Neural progenitor cell (in vitro differentiated cells): ENCODE data around the gene CD81. TPM values are rescaled to one million over a fixed set of nuclear protein-coding genes. Genes with fewer than 3 reads are reported as not detected.
"Not testable (repeated sequence)": the region's sequence is repeated elsewhere in the genome, so short reads cannot be mapped to it uniquely, and the experiment has no call there.

Experiments
- DNase-seq: peaks from one replicate; pipeline ENCODE4 v3.0.0-alpha.2; 2016; ENCODE audit warnings: low spot score
- H2AFZ ChIP-seq: fragments of 200-600 bp; sonication (generic); replicated peaks from 2 replicates; pipeline ENCODE4 v1.6.1; 2016; ENCODE audit warnings: antibody characterized with exemption
- H3F3A ChIP-seq: fragments of 200-600 bp; sonication (generic); 2 replicates; pipeline ENCODE4 v1.6.1; 2016; ENCODE audit warnings: antibody characterized with exemption, low read depth
- H3K27ac ChIP-seq: fragments of 200-600 bp; sonication (generic); 2 replicates; pipeline ENCODE4 v1.5.1; 2016; ENCODE audit warnings: mild to moderate bottlenecking
- H3K27me3 ChIP-seq: fragments of 200-600 bp; sonication (generic); 2 replicates; pipeline ENCODE4 v1.6.1; 2016; ENCODE audit warnings: mild to moderate bottlenecking, moderate library complexity
- H3K36me3 ChIP-seq: fragments of 200-600 bp; sonication (generic); 2 replicates; pipeline ENCODE4 v1.5.1; 2016
- H3K4me1 ChIP-seq: fragments of 200-600 bp; sonication (generic); 2 replicates; pipeline ENCODE4 v1.6.1; 2016; ENCODE audit warnings: mixed run types
- H3K4me2 ChIP-seq: fragments of 200-600 bp; sonication (generic); 2 replicates; pipeline ENCODE4 v1.6.1; 2016
- H3K4me3 ChIP-seq: fragments of 200-600 bp; sonication (generic); 2 replicates; pipeline ENCODE4 v1.5.1; 2016
- H3K79me2 ChIP-seq: fragments of 200-600 bp; sonication (generic); 2 replicates; pipeline ENCODE4 v1.6.1; 2016; ENCODE audit warnings: low read depth
- H3K9ac ChIP-seq: fragments of 200-600 bp; sonication (generic); 2 replicates; pipeline ENCODE4 v1.6.1; 2016
- H3K9me3 ChIP-seq: fragments of 200-600 bp; sonication (generic); 2 replicates; pipeline ENCODE4 v1.5.1; 2016; ENCODE audit warnings: low read depth
- H4K20me1 ChIP-seq: fragments of 200-600 bp; sonication (generic); 2 replicates; pipeline ENCODE4 v1.6.1; 2016; ENCODE audit warnings: low read depth
- H3K27ac Mint-ChIP-seq: 3 replicates; pipeline ENCODE4 v1.8.0; 2021; ENCODE audit warnings: mixed read lengths
- H3K27me3 Mint-ChIP-seq: 2 replicates; pipeline ENCODE4 v1.8.0; 2022; ENCODE audit warnings: low read depth, mild to moderate bottlenecking, inconsistent platforms, moderate library complexity, mixed read lengths; ENCODE audit not compliant: insufficient read depth
- H3K36me3 Mint-ChIP-seq: 3 replicates; pipeline ENCODE4 v1.8.0; 2021; ENCODE audit warnings: mixed read lengths
- H3K4me1 Mint-ChIP-seq: 3 replicates; pipeline ENCODE4 v1.8.0; 2021; ENCODE audit warnings: mixed read lengths
- H3K4me3 Mint-ChIP-seq: 3 replicates; pipeline ENCODE4 v1.8.0; 2021; ENCODE audit warnings: mild to moderate bottlenecking, moderate library complexity, mixed read lengths
- H3K9me3 Mint-ChIP-seq: 3 replicates; pipeline ENCODE4 v1.8.0; 2020; ENCODE audit warnings: mixed read lengths
- CTCF ChIP-seq: fragments of 200-600 bp; sonication (generic); IDR thresholded peaks from 2 replicates; pipeline ENCODE4 v1.5.1; 2017; ENCODE audit warnings: antibody characterized with exemption, mild to moderate bottlenecking
- EZH2 ChIP-seq: fragments of 200-600 bp; sonication (generic); IDR thresholded peaks from 2 replicates; pipeline ENCODE4 v1.6.1; 2017; ENCODE audit warnings: antibody characterized with exemption, mild to moderate bottlenecking, moderate library complexity
- EZH2phosphoT487 ChIP-seq: fragments of 200-600 bp; sonication (generic); IDR thresholded peaks from 2 replicates; pipeline ENCODE4 v1.6.1; 2017; ENCODE audit warnings: antibody characterized with exemption
- total RNA-seq: library from RNA; depleted of rRNA; stranded (reverse); fragments of >200 nt; gene quantifications from 2 replicates; pipeline ENCODE4 v1.2.3, GENCODE V29; 2015; ENCODE audit warnings: low replicate concordance

The CD81 gene
- total RNA-seq, 1 donor from 2014 or later, result 87.6 TPM

GRCh38 chr11:2338760-2339159 lies 38.4 kb upstream of the CD81 start:
- H3K27ac Mint-ChIP-seq, H3K9me3 Mint-ChIP-seq, H3K36me3 Mint-ChIP-seq, H3K9me3 ChIP-seq, H3K36me3 ChIP-seq, H3F3A ChIP-seq, H3K4me3 ChIP-seq, H3K27ac ChIP-seq, H3K27me3 ChIP-seq, H3K27me3 Mint-ChIP-seq, H3K4me1 Mint-ChIP-seq, DNase-seq, H3K4me1 ChIP-seq, H2AFZ ChIP-seq, H3K4me3 Mint-ChIP-seq, H3K4me2 ChIP-seq, H3K79me2 ChIP-seq, H4K20me1 ChIP-seq, H3K9ac ChIP-seq: not testable (repeated sequence)

GRCh38 chr11:2342557-2342956 lies 34.6 kb upstream of the CD81 start:
- no peak overlapping the region for H3K27ac Mint-ChIP-seq
- no peak overlapping the region for H2AFZ ChIP-seq
- no peaks in the 10 kb centered on the region for H3K36me3 Mint-ChIP-seq

GRCh38 chr11:2342981-2343380 lies 34.1 kb upstream of the CD81 start:
- Histone ChIP-seq H3K4me1 (peaks cover 7% of the 10 kb centered on the region), H3K27ac (no peak overlapping the region), H3F3A (no peaks in the 10 kb centered on the region), H3K27me3 (no peaks in the 10 kb centered on the region), H3K9me3 (no peaks in the 10 kb centered on the region), H3K36me3 (no peaks in the 10 kb centered on the region), H3K4me3 (no peak overlapping the region), H4K20me1 (no peaks in the 10 kb centered on the region), H3K79me2 (no peaks in the 10 kb centered on the region), H3K9ac (no peak overlapping the region), H3K4me2 (no peak overlapping the region), H2AFZ (no peak overlapping the region)
- Mint-ChIP-seq H3K27me3 (peaks cover 8% of the 10 kb centered on the region), H3K36me3 (no peaks in the 10 kb centered on the region), H3K4me1 (no peaks in the 10 kb centered on the region), H3K4me3 (peak overlapping the region; percentile 64), H3K9me3 (peaks cover 5% of the 10 kb centered on the region), H3K27ac (no peak overlapping the region)
- TF ChIP-seq EZH2 (no peak), EZH2phosphoT487 (no peak), CTCF (no peak)
- DNase-seq, result no peak

More at GRCh38 chr11:2342557-2342956, 34.6 kb upstream of the CD81 start:
- no peaks in the 10 kb centered on the region for H4K20me1 ChIP-seq
- no peaks in the 10 kb centered on the region for H3K79me2 ChIP-seq
- H3F3A ChIP-seq, result no peaks in the 10 kb centered on the region
- no peak overlapping the region for H3K9ac ChIP-seq
- TF ChIP-seq EZH2phosphoT487 (no peak), CTCF (no peak), EZH2 (no peak)
- H3K4me2 ChIP-seq, result no peak overlapping the region
- H3K4me1 Mint-ChIP-seq, result no peaks in the 10 kb centered on the region
- H3K4me1 ChIP-seq, result peaks cover 7% of the 10 kb centered on the region
- peaks cover 4% of the 10 kb centered on the region for H3K9me3 Mint-ChIP-seq
- H3K27me3 ChIP-seq, result no peaks in the 10 kb centered on the region
- no peaks in the 10 kb centered on the region for H3K36me3 ChIP-seq
- H3K27ac ChIP-seq, result no peak overlapping the region
- H3K9me3 ChIP-seq, result no peaks in the 10 kb centered on the region
- no peak overlapping the region for H3K4me3 ChIP-seq
- H3K27me3 Mint-ChIP-seq, result peaks cover 8% of the 10 kb centered on the region
- no peak overlapping the region for H3K4me3 Mint-ChIP-seq
- DNase-seq, result no peak

- Histone ChIP-seq H3K79me2 (no peaks in the 10 kb centered on the region), H3K27ac (no peak overlapping the region), H3K27me3 (no peaks in the 10 kb centered on the region), H3K9ac (no peak overlapping the region), H4K20me1 (no peaks in the 10 kb centered on the region), H3F3A (no peaks in the 10 kb centered on the region), H3K36me3 (no peaks in the 10 kb centered on the region), H3K4me3 (no peak overlapping the region), H3K9me3 (no peaks in the 10 kb centered on the region), H3K4me1 (peaks cover 2% of the 10 kb centered on the region), H2AFZ (no peak overlapping the region), H3K4me2 (no peak overlapping the region)
- Mint-ChIP-seq H3K4me1 (no peaks in the 10 kb centered on the region), H3K9me3 (peaks cover 9% of the 10 kb centered on the region), H3K27ac (no peak overlapping the region), H3K36me3 (no peaks in the 10 kb centered on the region), H3K27me3 (peaks cover 10% of the 10 kb centered on the region), H3K4me3 (no peak overlapping the region)
- TF ChIP-seq EZH2, result no peak
- no peak for TF ChIP-seq EZH2phosphoT487
- no peak for TF ChIP-seq CTCF
- no peak for DNase-seq
Observed at GRCh38 chr11:2343502-2343901, 33.6 kb upstream of the CD81 start.
